ENCODE measurements around the gene OR5A2.
"Not testable (repeated sequence)": the region's sequence is repeated elsewhere in the genome, so short reads cannot be mapped to it uniquely, and the experiment has no call there.

Gene OR5A2

GRCh38 chr11:59380263-59381059 is 45.8 kb downstream of the OR5A2 start:
- DNase-seq, result no peak

- not testable (repeated sequence) for DNase-seq
Measured at GRCh38 chr11:59372324-59372723, 53.9 kb downstream of the OR5A2 start.

GRCh38 chr11:59368238-59369022 is 57.8 kb downstream of the OR5A2 start:
- DNase-seq, result no peak
